GM23338 (cell line): ENCODE data around the gene TIMM13. TPM values are rescaled to one million over a fixed set of nuclear protein-coding genes. Genes with fewer than 3 reads are reported as not detected.

Source experiments
- ATAC-seq: fragments of 200-7000 bp; cut with Tn5 transposase; 3 replicates; pipeline ENCODE4 v1.9.1; 2020
- DNase-seq: peaks from one replicate; pipeline ENCODE4 v3.0.0-alpha.2; 2015; ENCODE audit warnings: low spot score
- H2AFZ ChIP-seq: fragments of 200-600 bp; sonication (generic); 2 replicates; pipeline ENCODE4 v1.8.0; 2016; ENCODE audit warnings: antibody characterized with exemption, mild to moderate bottlenecking, moderate library complexity
- H3F3A ChIP-seq: fragments of 200-600 bp; sonication (generic); replicated peaks from 2 replicates; pipeline ENCODE4 v1.8.0; 2017; ENCODE audit warnings: antibody characterized with exemption, mixed run types, low read depth
- H3K27ac ChIP-seq: fragments of 200-600 bp; sonication (generic); 2 replicates; pipeline ENCODE4 v1.6.1; 2016; ENCODE audit warnings: low read depth
- H3K27me3 ChIP-seq: fragments of 200-600 bp; sonication (generic); 2 replicates; pipeline ENCODE4 v1.8.0; 2016; ENCODE audit warnings: mild to moderate bottlenecking, mixed run types, moderate library complexity; ENCODE audit not compliant: insufficient read depth
- H3K36me3 ChIP-seq: fragments of 200-600 bp; sonication (generic); 2 replicates; pipeline ENCODE4 v1.8.0; 2016; ENCODE audit warnings: mild to moderate bottlenecking; ENCODE audit not compliant: insufficient read depth
- H3K4me1 ChIP-seq: fragments of 200-600 bp; sonication (generic); 2 replicates; pipeline ENCODE4 v1.8.0; 2016; ENCODE audit warnings: mild to moderate bottlenecking, moderate library complexity; ENCODE audit not compliant: insufficient read depth
- H3K4me2 ChIP-seq: fragments of 200-600 bp; sonication (generic); 2 replicates; pipeline ENCODE4 v1.7.1; 2017; ENCODE audit warnings: mixed run types
- H3K4me3 ChIP-seq: fragments of 200-600 bp; sonication (generic); 2 replicates; pipeline ENCODE4 v1.6.1; 2016; ENCODE audit warnings: mixed run types
- H3K79me2 ChIP-seq: fragments of 200-600 bp; sonication (generic); replicated peaks from 2 replicates; pipeline ENCODE4 v1.8.0; 2017; ENCODE audit warnings: mild to moderate bottlenecking; ENCODE audit not compliant: insufficient read depth
- H3K9me2 ChIP-seq: fragments of 200-600 bp; sonication (generic); 2 replicates; pipeline ENCODE4 v1.8.0; 2017; ENCODE audit not compliant: insufficient read depth
- H4K20me1 ChIP-seq: fragments of 200-600 bp; sonication (generic); replicated peaks from 2 replicates; pipeline ENCODE4 v1.8.0; 2017; ENCODE audit warnings: mild to moderate bottlenecking; ENCODE audit not compliant: insufficient read depth
- H3K27ac Mint-ChIP-seq: 2 replicates; pipeline ENCODE4 v1.8.0; 2020; ENCODE audit warnings: inconsistent platforms, mild to moderate bottlenecking, moderate library complexity, mixed read lengths
- H3K27me3 Mint-ChIP-seq: 3 replicates; pipeline ENCODE4 v1.8.0; 2022; ENCODE audit warnings: low read depth, mild to moderate bottlenecking, moderate library complexity, mixed read lengths, inconsistent platforms; ENCODE audit not compliant: insufficient read depth, poor library complexity
- H3K36me3 Mint-ChIP-seq: 3 replicates; pipeline ENCODE4 v1.8.0; 2021; ENCODE audit warnings: low read depth, mild to moderate bottlenecking, inconsistent platforms, moderate library complexity, mixed read lengths
- H3K4me1 Mint-ChIP-seq: 3 replicates; pipeline ENCODE4 v1.8.0; 2020; ENCODE audit warnings: mild to moderate bottlenecking, inconsistent platforms, mixed read lengths
- H3K4me3 Mint-ChIP-seq: 3 replicates; pipeline ENCODE4 v1.8.0; 2021; ENCODE audit warnings: moderate library complexity, mild to moderate bottlenecking, inconsistent platforms, mixed read lengths
- H3K9me3 Mint-ChIP-seq: 3 replicates; pipeline ENCODE4 v1.8.0; 2020; ENCODE audit warnings: moderate library complexity, mild to moderate bottlenecking, inconsistent platforms, mixed read lengths
- CREB1 ChIP-seq: fragments of 250-450 bp; sonication (Bioruptor Pico); IDR thresholded peaks from 2 replicates; pipeline ENCODE4 v1.5.0; 2020; ENCODE audit warnings: low read depth, mild to moderate bottlenecking, moderate library complexity
- ETS1 ChIP-seq: IDR thresholded peaks from 2 replicates; pipeline ENCODE4 v1.6.1; 2016; ENCODE audit warnings: antibody characterized with exemption
- EZH2 ChIP-seq: fragments of 200-600 bp; sonication (generic); IDR thresholded peaks from one replicate; pipeline ENCODE4 v1.8.0; 2017; ENCODE audit warnings: antibody characterized with exemption, mild to moderate bottlenecking, low read depth; ENCODE audit not compliant: unreplicated experiment
- EZH2phosphoT487 ChIP-seq: fragments of 200-600 bp; sonication (generic); IDR thresholded peaks from one replicate; pipeline ENCODE4 v1.8.1; 2018; ENCODE audit warnings: antibody characterized with exemption; ENCODE audit not compliant: unreplicated experiment
- JUNB ChIP-seq: IDR thresholded peaks from one replicate; pipeline ENCODE4 v1.6.1; 2016; ENCODE audit warnings: antibody characterized with exemption; ENCODE audit not compliant: unreplicated experiment
- NANOG ChIP-seq: IDR thresholded peaks from 2 replicates; pipeline ENCODE4 v1.6.1; 2016; ENCODE audit warnings: antibody characterized with exemption, borderline replicate concordance
- POLR2AphosphoS5 ChIP-seq: IDR thresholded peaks from 2 replicates; pipeline ENCODE4 v1.6.1; 2016; ENCODE audit warnings: antibody characterized with exemption, low read depth
- STAT1 ChIP-seq: IDR thresholded peaks from one replicate; pipeline ENCODE4 v1.6.1; 2016; ENCODE audit warnings: antibody characterized with exemption; ENCODE audit not compliant: unreplicated experiment
- ZNF114 ChIP-seq: fragments of 250-450 bp; sonication (Bioruptor Pico); IDR thresholded peaks from 2 replicates; pipeline ENCODE4 v1.5.0; 2020; ENCODE audit warnings: mild to moderate bottlenecking, moderate library complexity
- ZNF331 ChIP-seq: fragments of 250-450 bp; sonication (Bioruptor Pico); IDR thresholded peaks from 2 replicates; pipeline ENCODE4 v1.5.0; 2020; ENCODE audit warnings: low read depth, mild to moderate bottlenecking, moderate library complexity
- ZNF462 ChIP-seq: fragments of 250-450 bp; sonication (Bioruptor Pico); IDR thresholded peaks from 2 replicates; pipeline ENCODE4 v1.5.0; 2020; ENCODE audit warnings: mild to moderate bottlenecking, moderate library complexity
- polyA plus RNA-seq: library from polyadenylated mRNA; unstranded; fragments of >200 nt; fragmentation: Nextera tagmentation; extraction: Ambion mirVana; gene quantifications from 2 replicates; pipeline ENCODE4 v1.2.1, GENCODE V29; 2016
- total RNA-seq: library from RNA; depleted of rRNA; stranded (reverse); fragments of >200 nt; shearing (Covaris generic); gene quantifications from 2 replicates; pipeline ENCODE4 v1.2.3, GENCODE V29; 2014
- TF ChIP-seq, protein P1 (sequence below), 2 experiments: fragments of 200-600 bp in 1 of 2; sonication (generic) in 1 of 2; conservative IDR thresholded peaks; 2 replicates each; pipeline versions ENCODE4 v1.5.1 to v1.6.1; 2016 to 2017; ENCODE audit warnings: antibody characterized with exemption in 2 of 2, low read depth in 2 of 2, mild to moderate bottlenecking in 2 of 2, moderate library complexity in 1 of 2
- TF ChIP-seq, protein P2 (sequence below): IDR thresholded peaks from one replicate; pipeline ENCODE4 v1.6.1; 2018; ENCODE audit warnings: antibody characterized with exemption; ENCODE audit not compliant: unreplicated experiment

TIMM13 gene
- total and polyA plus RNA-seq, 2 experiments from 2014 or later: 140 to 347 TPM

DNA sequence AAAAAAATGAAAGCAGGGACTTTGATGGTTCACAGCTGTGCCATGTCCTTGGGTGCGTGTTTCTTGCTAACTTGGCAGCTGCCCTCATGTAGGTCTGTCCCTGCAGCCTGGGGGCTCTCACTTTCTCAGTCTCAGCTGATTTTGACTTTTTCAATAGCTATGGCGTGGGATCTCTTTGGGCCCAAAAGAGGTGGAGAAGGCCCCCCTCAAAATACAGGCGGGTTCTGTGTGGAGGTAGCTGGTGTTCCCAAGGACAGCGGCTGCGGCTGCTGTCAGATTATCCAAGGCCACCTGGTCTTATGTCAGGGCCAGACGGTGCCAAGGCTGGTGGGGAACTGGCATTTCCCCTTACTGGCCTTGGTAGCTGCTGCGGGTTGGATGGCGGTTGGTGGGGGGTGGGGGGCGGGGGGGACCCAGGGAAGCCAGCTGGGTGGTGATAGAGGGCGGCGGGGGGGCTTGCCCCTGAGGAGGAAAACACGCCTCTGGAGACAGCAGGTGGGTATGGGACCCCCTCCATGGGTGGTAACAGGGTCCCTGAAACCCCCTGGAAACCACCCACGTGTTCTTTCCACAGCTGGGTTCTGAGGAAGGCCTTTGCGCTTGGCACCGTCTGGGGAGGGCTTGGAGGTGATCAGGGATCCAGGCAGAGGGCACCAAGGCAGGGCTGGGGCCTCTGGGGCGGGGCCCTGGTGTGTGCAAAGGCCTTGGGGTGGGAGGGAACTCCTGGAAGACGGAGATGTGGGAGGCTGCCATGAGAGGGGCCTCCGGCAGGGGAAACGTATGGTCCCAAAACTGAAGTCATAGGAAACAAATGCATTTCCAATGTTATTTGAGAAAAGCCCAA, 4.1 kb downstream of the TIMM13 start:
- Histone ChIP-seq H3K36me3 (no peaks in the 10 kb centered on the region), H2AFZ (no peak overlapping the region), H3K9me2 (no peaks in the 10 kb centered on the region), H3K27ac (no peak overlapping the region), H3K4me3 (no peak overlapping the region; the same call in 1 of the 2 replicates), H3K27me3 (no peaks in the 10 kb centered on the region), H3K4me2 (peak overlapping the region; percentile 95; the same call in 1 of the 2 replicates), H3K4me1 (peaks cover 9% of the 10 kb centered on the region; the same call in 1 of the 2 replicates), H4K20me1 (no peaks in the 10 kb centered on the region; the same call in 1 of the 2 replicates), H3K79me2 (peaks cover 21% of the 10 kb centered on the region), H3F3A (peaks cover 12% of the 10 kb centered on the region; the same call in 1 of the 2 replicates)
- Mint-ChIP-seq H3K4me3 (no peak overlapping the region), H3K27me3 (peaks cover 23% of the 10 kb centered on the region), H3K4me1 (peaks cover 13% of the 10 kb centered on the region), H3K27ac (no peak overlapping the region), H3K36me3 (peaks cover 9% of the 10 kb centered on the region), H3K9me3 (peaks cover 8% of the 10 kb centered on the region)
- no peak for ATAC-seq
- DNase-seq: no peak
- TF ChIP-seq CREB1 (CRISPR knock-in tag) (no peak), EZH2phosphoT487 (no peak), ZNF331 (CRISPR knock-in tag) (no peak), ZNF114 (CRISPR knock-in tag) (no peak), ZNF462 (CRISPR knock-in tag) (no peak), STAT1 (no peak), ETS1 (no peak), POLR2AphosphoS5 (no peak), JUNB (no peak), NANOG (no peak), EZH2 (no peak)
- TF ChIP-seq, protein P1, sequence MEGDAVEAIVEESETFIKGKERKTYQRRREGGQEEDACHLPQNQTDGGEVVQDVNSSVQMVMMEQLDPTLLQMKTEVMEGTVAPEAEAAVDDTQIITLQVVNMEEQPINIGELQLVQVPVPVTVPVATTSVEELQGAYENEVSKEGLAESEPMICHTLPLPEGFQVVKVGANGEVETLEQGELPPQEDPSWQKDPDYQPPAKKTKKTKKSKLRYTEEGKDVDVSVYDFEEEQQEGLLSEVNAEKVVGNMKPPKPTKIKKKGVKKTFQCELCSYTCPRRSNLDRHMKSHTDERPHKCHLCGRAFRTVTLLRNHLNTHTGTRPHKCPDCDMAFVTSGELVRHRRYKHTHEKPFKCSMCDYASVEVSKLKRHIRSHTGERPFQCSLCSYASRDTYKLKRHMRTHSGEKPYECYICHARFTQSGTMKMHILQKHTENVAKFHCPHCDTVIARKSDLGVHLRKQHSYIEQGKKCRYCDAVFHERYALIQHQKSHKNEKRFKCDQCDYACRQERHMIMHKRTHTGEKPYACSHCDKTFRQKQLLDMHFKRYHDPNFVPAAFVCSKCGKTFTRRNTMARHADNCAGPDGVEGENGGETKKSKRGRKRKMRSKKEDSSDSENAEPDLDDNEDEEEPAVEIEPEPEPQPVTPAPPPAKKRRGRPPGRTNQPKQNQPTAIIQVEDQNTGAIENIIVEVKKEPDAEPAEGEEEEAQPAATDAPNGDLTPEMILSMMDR (conservative IDR thresholded peaks at IDR 0.05; ENCODE audit: low read depth in 2 of 2): no peak
- TF ChIP-seq, protein P2, sequence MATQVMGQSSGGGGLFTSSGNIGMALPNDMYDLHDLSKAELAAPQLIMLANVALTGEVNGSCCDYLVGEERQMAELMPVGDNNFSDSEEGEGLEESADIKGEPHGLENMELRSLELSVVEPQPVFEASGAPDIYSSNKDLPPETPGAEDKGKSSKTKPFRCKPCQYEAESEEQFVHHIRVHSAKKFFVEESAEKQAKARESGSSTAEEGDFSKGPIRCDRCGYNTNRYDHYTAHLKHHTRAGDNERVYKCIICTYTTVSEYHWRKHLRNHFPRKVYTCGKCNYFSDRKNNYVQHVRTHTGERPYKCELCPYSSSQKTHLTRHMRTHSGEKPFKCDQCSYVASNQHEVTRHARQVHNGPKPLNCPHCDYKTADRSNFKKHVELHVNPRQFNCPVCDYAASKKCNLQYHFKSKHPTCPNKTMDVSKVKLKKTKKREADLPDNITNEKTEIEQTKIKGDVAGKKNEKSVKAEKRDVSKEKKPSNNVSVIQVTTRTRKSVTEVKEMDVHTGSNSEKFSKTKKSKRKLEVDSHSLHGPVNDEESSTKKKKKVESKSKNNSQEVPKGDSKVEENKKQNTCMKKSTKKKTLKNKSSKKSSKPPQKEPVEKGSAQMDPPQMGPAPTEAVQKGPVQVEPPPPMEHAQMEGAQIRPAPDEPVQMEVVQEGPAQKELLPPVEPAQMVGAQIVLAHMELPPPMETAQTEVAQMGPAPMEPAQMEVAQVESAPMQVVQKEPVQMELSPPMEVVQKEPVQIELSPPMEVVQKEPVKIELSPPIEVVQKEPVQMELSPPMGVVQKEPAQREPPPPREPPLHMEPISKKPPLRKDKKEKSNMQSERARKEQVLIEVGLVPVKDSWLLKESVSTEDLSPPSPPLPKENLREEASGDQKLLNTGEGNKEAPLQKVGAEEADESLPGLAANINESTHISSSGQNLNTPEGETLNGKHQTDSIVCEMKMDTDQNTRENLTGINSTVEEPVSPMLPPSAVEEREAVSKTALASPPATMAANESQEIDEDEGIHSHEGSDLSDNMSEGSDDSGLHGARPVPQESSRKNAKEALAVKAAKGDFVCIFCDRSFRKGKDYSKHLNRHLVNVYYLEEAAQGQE: no peak
